Measurements from ENCODE around the gene RHO. TPM values are rescaled to one million over a fixed set of nuclear protein-coding genes. Genes with fewer than 3 reads are reported as not detected.

The RHO gene
- total and polyA plus RNA-seq, 10 of the 15 experiments (the other 5 are each of a cell fraction or from before 2014, with no cell fraction given) = not detected

- WGBS (ENCODE audit: insufficient coverage, insufficient replicate concordance, low lambda C conversion rate, missing lambda C conversion rate) = 38% methylated on average over 11 of the region's 11 CpGs
- Histone ChIP-seq H3K9me3 (replicated peaks; ENCODE audit: control insufficient read depth, insufficient read depth, low read length) (no peaks in the 10 kb centered on the region), H3K79me2 (ENCODE audit: control insufficient read depth, insufficient read depth, low read length) (no peaks in the 10 kb centered on the region), H3K4me2 (ENCODE audit: control insufficient read depth, insufficient read depth) (peak overlapping the region; percentile 54; the same call in 1 of the 2 replicates), H4K20me1 (ENCODE audit: control insufficient read depth, insufficient read depth) (no peaks in the 10 kb centered on the region), H3K36me3 (ENCODE audit: control insufficient read depth in 2 of 2, insufficient read depth in 2 of 2, low read length in 1 of 2) (peaks cover 0 to 3% of the 10 kb centered on the region in 2 experiments; a peak in 2 of 4 replicates), H3K27ac (ENCODE audit: control insufficient read depth, insufficient read depth) (peak overlapping the region; percentile 64), H3K4me3 (no peak overlapping the region), H3K27me3 (replicated peaks in 1 of 2; ENCODE audit: control insufficient read depth in 2 of 2, insufficient read depth in 2 of 2, low read length in 1 of 2) (no peaks in the 10 kb centered on the region), H2AFZ (ENCODE audit: control insufficient read depth, low read depth, low read length) (no peak overlapping the region), H3K4me1 (ENCODE audit: control insufficient read depth, insufficient read depth, low read length) (peaks cover 15% of the 10 kb centered on the region), H3K9ac (ENCODE audit: control insufficient read depth, insufficient read depth, low read length) (0 out of 2 replicates have a peak overlapping the region, but pooled peaks have one; percentile 7)
- RAD21 ChIA-PET (ENCODE audit: unreplicated experiment) = interaction anchor here (1.9 kb wide), 1 partner anchor 103 kb away, joined by 9 read pairs; no protein-coding TSS in a partner anchor
- no TSS peak for BruUV-seq (replicated peaks)
- CTCF ChIA-PET = interaction anchor here (0.8 to 2.8 kb wide), 12 partner anchors 15 to 344 kb away, joined by 3 to 20 read pairs (median 4); no protein-coding TSS in a partner anchor
- POLR2A ChIA-PET = interaction anchor here (1.8 kb wide), 1 partner anchor 11 kb away, joined by 5 read pairs; no protein-coding TSS in a partner anchor
- in situ Hi-C loops (cut with MboI) = no loop called here
- DNase-seq (ENCODE audit: low read depth, low spot score) (peak; percentile 7), ATAC-seq (peak; percentile 65), FAIRE-seq (no peak)
- SMC1A ChIA-PET (ENCODE audit: uncharacterized antibody, unreplicated experiment) = interaction anchor here (0.8 to 2.3 kb wide), 12 partner anchors 8 to 341 kb away, joined by 3 to 11 read pairs (median 4); no protein-coding TSS in a partner anchor
- intact Hi-C loops (cut with micrococcal nuclease; ENCODE audit: unreplicated experiment) = no loop called here
- TF ChIP-seq, protein P1, sequence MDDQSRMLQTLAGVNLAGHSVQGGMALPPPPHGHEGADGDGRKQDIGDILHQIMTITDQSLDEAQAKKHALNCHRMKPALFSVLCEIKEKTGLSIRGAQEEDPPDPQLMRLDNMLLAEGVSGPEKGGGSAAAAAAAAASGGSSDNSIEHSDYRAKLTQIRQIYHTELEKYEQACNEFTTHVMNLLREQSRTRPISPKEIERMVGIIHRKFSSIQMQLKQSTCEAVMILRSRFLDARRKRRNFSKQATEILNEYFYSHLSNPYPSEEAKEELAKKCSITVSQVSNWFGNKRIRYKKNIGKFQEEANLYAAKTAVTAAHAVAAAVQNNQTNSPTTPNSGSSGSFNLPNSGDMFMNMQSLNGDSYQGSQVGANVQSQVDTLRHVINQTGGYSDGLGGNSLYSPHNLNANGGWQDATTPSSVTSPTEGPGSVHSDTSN (IDR thresholded peaks at IDR 0.05; ENCODE audit: insufficient replicate concordance, low read depth, low read length) = no peak
- TF ChIP-seq BRCA1 (IDR thresholded peaks at IDR 0.05; ENCODE audit: low read depth, low read length) = no peak
- TF ChIP-seq NFYA (IDR thresholded peaks at IDR 0.05; ENCODE audit: borderline replicate concordance, low read depth, low read length) = no peak
- no peak for TF ChIP-seq SKIL (IDR thresholded peaks at IDR 0.05; ENCODE audit: low read depth, poor library complexity, severe bottlenecking)
- no peak for TF ChIP-seq ASH2L (IDR thresholded peaks at IDR 0.05; ENCODE audit: borderline replicate concordance, low read depth)
- TF ChIP-seq, protein P2, sequence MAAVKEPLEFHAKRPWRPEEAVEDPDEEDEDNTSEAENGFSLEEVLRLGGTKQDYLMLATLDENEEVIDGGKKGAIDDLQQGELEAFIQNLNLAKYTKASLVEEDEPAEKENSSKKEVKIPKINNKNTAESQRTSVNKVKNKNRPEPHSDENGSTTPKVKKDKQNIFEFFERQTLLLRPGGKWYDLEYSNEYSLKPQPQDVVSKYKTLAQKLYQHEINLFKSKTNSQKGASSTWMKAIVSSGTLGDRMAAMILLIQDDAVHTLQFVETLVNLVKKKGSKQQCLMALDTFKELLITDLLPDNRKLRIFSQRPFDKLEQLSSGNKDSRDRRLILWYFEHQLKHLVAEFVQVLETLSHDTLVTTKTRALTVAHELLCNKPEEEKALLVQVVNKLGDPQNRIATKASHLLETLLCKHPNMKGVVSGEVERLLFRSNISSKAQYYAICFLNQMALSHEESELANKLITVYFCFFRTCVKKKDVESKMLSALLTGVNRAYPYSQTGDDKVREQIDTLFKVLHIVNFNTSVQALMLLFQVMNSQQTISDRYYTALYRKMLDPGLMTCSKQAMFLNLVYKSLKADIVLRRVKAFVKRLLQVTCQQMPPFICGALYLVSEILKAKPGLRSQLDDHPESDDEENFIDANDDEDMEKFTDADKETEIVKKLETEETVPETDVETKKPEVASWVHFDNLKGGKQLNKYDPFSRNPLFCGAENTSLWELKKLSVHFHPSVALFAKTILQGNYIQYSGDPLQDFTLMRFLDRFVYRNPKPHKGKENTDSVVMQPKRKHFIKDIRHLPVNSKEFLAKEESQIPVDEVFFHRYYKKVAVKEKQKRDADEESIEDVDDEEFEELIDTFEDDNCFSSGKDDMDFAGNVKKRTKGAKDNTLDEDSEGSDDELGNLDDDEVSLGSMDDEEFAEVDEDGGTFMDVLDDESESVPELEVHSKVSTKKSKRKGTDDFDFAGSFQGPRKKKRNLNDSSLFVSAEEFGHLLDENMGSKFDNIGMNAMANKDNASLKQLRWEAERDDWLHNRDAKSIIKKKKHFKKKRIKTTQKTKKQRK (IDR thresholded peaks at IDR 0.05; ENCODE audit: low read depth, low read length) = no peak
- TF ChIP-seq WRNIP1 (IDR thresholded peaks at IDR 0.05; ENCODE audit: borderline replicate concordance, low read depth, low read length) = no peak
- TF ChIP-seq CUX1 (IDR thresholded peaks at IDR 0.05; ENCODE audit: insufficient replicate concordance, low read depth, low read length) = no peak
Measured at GRCh38 chr3:129485721-129486663, 42.4 kb upstream of the RHO start.

Measured in GM12878 (cell line).